Measurements from ENCODE around the gene FLT4. TPM values are rescaled to one million over a fixed set of nuclear protein-coding genes. Genes with fewer than 3 reads are reported as not detected.

Gene FLT4
- total and polyA plus RNA-seq, 7 donors, result 0.23 to 16.9 (median 6.2) TPM

DNA sequence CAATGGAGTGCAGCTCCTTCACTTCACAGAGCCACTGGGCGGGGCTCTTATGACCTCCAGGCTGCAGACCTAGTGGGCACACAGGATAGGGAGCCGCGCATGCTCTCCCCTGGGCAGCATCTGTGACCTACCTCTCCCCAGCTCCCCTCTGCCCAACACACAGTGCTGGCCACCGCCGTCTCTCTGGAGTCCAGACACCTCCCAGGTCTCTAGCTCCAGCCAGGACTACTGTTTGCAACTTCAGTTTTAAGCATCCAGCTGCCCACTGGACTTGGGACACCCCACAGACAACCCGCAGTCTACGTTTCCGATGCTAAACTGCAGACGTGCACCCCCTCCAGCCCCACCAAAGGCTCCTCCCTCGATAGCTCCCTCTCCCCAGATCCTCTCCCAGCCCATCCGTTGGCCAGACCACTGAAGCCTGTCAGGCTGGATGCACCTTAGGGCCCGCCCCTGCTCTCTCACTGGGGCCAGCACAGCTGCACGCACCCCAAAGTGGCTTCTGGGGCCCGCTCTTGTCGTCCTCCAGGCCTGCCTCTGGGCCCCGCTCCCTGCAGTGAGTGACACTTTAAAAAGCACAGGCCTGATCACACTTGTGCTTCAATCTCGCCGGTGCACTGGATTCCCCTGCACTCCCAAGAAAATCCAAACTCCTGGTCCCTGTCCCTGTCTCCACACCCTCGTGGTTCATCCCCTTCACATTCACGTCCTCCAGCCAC is 11.3 kb downstream of the FLT4 start:
- intact Hi-C loops (cut with DNase I), result no loop called here
- peaks cover 0 to 3% (median 0%) of the 10 kb centered on the region in 3 donors for H3K27me3 ChIP-seq
- no peaks in the 10 kb centered on the region for H3K9me3 ChIP-seq
- DNase-seq, result peak; percentile 56
- TF ChIP-seq POLR2AphosphoS5 (IDR thresholded peaks at IDR 0.05) (no peak), EP300 (IDR thresholded peaks at IDR 0.05) (no peak), POLR2A (IDR thresholded peaks at IDR 0.05) (no peak)
- TF ChIP-seq, protein P1, sequence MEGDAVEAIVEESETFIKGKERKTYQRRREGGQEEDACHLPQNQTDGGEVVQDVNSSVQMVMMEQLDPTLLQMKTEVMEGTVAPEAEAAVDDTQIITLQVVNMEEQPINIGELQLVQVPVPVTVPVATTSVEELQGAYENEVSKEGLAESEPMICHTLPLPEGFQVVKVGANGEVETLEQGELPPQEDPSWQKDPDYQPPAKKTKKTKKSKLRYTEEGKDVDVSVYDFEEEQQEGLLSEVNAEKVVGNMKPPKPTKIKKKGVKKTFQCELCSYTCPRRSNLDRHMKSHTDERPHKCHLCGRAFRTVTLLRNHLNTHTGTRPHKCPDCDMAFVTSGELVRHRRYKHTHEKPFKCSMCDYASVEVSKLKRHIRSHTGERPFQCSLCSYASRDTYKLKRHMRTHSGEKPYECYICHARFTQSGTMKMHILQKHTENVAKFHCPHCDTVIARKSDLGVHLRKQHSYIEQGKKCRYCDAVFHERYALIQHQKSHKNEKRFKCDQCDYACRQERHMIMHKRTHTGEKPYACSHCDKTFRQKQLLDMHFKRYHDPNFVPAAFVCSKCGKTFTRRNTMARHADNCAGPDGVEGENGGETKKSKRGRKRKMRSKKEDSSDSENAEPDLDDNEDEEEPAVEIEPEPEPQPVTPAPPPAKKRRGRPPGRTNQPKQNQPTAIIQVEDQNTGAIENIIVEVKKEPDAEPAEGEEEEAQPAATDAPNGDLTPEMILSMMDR (IDR thresholded peaks at IDR 0.05), result no peak
- no peak overlapping the region for H3K27ac ChIP-seq
- H3K4me3 ChIP-seq, result no peak overlapping the region
- 69 to 72% methylated on average over 20 of the region's 20 CpGs for WGBS, 2 donors
- no peaks in the 10 kb centered on the region for H3K36me3 ChIP-seq
- no peaks in the 10 kb centered on the region for H3K4me1 ChIP-seq

DNA sequence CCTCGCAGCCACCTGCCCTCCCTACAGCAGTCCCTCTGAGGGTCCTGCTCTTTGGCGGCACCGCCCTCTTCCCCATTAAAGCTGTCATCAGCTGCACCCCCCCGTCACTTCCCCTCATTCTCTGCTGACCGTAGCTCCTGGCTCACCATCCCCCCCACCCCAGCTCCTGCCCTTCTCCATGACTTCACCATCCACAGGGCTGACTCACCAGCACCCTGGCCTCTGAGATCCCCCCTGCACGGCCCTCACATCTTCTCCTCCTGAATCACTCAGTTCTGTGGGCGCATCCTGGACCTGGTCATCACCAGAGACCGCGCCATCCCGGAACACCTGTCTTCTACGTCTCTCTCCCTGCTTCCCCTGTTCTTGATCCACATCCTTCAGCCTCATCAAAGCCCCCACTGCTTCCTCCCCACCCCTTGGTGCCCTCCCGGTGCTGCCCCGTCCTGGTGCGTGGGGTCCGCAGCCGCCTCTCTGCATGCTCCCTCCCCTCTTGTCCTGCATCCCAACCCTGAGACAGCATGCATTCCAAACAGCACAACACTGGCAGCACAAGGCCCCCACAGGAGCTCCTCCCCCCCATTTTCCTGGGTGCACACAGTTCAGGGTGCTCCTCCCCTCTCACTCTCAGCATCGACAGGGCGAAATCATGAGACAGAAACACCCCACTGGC is 12.9 kb downstream of the FLT4 start:
- H3K27ac ChIP-seq, result no peak overlapping the region
- intact Hi-C loops (cut with DNase I), result no loop called here
- H3K4me1 ChIP-seq, result no peaks in the 10 kb centered on the region
- DNase-seq, result peak; percentile 63
- peaks cover 0 to 17% (median 0%) of the 10 kb centered on the region in 3 donors for H3K27me3 ChIP-seq
- TF ChIP-seq EP300 (IDR thresholded peaks at IDR 0.05) (no peak), POLR2AphosphoS5 (IDR thresholded peaks at IDR 0.05) (no peak), POLR2A (IDR thresholded peaks at IDR 0.05) (no peak)
- TF ChIP-seq, protein P1 (IDR thresholded peaks at IDR 0.05), result no peak
- no peaks in the 10 kb centered on the region for H3K36me3 ChIP-seq
- no peaks in the 10 kb centered on the region for H3K9me3 ChIP-seq
- WGBS, 2 donors, result 79 to 80% methylated on average over 18 of the region's 18 CpGs
- H3K4me3 ChIP-seq, result no peak overlapping the region

DNA sequence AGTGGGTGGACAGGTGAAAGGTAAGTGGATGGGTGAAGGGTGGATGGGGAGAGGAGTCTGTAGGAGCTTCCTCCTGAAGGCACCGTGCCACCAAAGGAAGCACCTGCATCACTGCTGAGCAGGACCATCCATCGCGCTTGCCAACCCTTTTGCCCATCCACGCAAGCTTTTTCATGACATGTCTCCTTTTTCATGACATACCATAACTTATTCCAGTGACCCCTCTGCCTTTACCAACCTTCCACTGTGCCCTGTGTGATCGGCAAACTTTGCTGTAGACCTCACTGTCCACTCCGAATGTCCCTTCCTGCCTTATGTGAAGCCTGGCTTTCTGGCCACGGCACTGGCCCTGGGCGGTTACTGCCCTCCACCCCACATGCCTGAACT is 13.4 kb downstream of the FLT4 start:
- TF ChIP-seq EP300 (IDR thresholded peaks at IDR 0.05) (no peak), POLR2AphosphoS5 (IDR thresholded peaks at IDR 0.05) (no peak), POLR2A (IDR thresholded peaks at IDR 0.05) (no peak)
- TF ChIP-seq, protein P1 (IDR thresholded peaks at IDR 0.05), result no peak
- Histone ChIP-seq H3K9me3 (no peaks in the 10 kb centered on the region), H3K27me3 (peaks cover 0 to 17% (median 0%) of the 10 kb centered on the region in 3 donors), H3K4me1 (no peaks in the 10 kb centered on the region), H3K4me3 (no peak overlapping the region), H3K36me3 (no peaks in the 10 kb centered on the region), H3K27ac (no peak overlapping the region)
- WGBS, 2 donors, result 89% methylated on average over 8 of the region's 8 CpGs
- intact Hi-C loops (cut with DNase I), result no loop called here
- DNase-seq, result peak; percentile 36

DNA sequence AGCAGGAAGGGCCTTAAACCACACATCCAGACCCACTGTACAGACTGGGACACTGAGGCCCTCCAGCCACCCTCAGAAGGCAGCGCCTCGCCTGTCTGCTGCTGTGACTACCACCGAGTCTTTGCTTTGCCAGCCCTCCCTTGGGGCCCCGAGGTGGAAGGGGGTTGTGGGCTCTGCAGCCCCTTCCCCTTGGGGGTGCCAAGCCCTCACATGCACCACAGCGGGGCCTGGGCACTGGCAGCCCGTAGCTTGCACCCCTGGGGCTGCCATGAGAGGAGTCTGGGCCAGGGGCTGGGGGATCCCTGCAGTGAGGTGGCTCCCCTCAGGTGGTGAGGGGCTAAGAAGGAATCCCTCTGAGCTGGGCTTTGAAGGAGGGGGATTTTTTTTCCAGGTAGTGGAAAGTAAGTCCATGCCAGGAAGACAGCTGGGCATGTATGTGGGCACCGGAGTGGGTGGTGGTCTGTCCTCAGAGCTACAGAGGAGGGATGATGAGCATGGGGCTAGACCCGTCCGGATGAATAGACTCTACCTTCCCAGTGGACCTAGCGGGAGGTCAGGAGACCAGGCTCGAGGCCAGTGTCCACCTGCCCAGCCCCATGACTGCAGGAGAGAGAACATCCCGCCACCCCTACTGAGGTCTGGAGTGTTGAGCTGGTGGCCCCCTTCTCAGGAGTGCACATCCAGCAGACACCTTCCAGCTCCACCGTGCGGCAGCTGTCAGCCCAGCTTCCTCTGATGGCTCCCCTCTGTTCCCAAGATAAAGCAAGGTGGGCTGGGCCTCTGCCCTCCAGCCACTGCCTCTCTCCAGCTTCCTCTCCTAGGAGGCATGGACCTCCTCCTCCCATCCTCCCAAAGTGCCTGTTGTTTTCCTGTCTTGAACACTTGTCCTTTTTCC is 15.9 kb downstream of the FLT4 start:
- no peak for TF ChIP-seq POLR2AphosphoS5 (IDR thresholded peaks at IDR 0.05)
- TF ChIP-seq, protein P1 (IDR thresholded peaks at IDR 0.05), result no peak
- no peak for TF ChIP-seq EP300 (IDR thresholded peaks at IDR 0.05)
- TF ChIP-seq POLR2A (IDR thresholded peaks at IDR 0.05), result no peak
- WGBS, 2 donors, result 72 to 78% methylated on average over 14 of the region's 14 CpGs
- H3K9me3 ChIP-seq, result no peaks in the 10 kb centered on the region
- DNase-seq, result peak; percentile 50
- no peaks in the 10 kb centered on the region for H3K4me1 ChIP-seq
- no peak overlapping the region for H3K27ac ChIP-seq
- H3K4me3 ChIP-seq, result no peak overlapping the region
- H3K36me3 ChIP-seq, result no peaks in the 10 kb centered on the region
- H3K27me3 ChIP-seq, result peaks cover 0 to 22% (median 0%) of the 10 kb centered on the region in 3 donors
- intact Hi-C loops (cut with DNase I), result no loop called here

Data from sigmoid colon (tissue), 7 donors.